ENCODE results near the gene C3orf20.

DNA sequence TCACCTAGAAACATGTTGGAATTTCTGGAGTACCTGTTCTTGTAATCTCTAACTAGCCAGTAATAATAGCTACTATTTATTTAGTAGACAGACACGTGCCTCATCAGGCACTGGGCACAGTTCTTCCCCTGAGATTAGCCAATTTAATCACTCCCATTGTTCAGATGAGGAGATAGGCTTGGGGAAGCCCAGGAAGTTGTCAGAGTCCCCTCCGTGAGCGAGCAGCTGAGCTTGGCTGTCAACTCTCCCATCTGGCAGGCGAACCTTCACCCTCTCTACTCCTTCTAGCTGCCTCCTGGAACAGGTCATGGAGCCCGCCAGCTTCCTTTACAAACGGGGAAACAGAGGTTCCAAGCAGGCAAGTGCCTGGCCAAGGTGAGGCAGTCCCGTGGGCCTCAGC lies 112.7 kb downstream of the C3orf20 start:
- TF ChIP-seq, protein P1, sequence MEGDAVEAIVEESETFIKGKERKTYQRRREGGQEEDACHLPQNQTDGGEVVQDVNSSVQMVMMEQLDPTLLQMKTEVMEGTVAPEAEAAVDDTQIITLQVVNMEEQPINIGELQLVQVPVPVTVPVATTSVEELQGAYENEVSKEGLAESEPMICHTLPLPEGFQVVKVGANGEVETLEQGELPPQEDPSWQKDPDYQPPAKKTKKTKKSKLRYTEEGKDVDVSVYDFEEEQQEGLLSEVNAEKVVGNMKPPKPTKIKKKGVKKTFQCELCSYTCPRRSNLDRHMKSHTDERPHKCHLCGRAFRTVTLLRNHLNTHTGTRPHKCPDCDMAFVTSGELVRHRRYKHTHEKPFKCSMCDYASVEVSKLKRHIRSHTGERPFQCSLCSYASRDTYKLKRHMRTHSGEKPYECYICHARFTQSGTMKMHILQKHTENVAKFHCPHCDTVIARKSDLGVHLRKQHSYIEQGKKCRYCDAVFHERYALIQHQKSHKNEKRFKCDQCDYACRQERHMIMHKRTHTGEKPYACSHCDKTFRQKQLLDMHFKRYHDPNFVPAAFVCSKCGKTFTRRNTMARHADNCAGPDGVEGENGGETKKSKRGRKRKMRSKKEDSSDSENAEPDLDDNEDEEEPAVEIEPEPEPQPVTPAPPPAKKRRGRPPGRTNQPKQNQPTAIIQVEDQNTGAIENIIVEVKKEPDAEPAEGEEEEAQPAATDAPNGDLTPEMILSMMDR (IDR thresholded peaks at IDR 0.05; ENCODE audit: low read depth, low read length) = no peak
- TF ChIP-seq, protein P2, sequence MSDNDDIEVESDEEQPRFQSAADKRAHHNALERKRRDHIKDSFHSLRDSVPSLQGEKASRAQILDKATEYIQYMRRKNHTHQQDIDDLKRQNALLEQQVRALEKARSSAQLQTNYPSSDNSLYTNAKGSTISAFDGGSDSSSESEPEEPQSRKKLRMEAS (IDR thresholded peaks at IDR 0.05; ENCODE audit: low read depth, low read length) = no peak
